HepG2 (cell line): ENCODE results near the gene ELF2. TPM values are rescaled to one million over a fixed set of nuclear protein-coding genes. Genes with fewer than 3 reads are reported as not detected.

Experiments
- ATAC-seq: fragments of 200-7000 bp; cut with Tn5 transposase; 3 replicates; pipeline ENCODE4 v1.9.1; 2020; ENCODE audit warnings: mild to moderate bottlenecking, moderate library complexity
- BruUV-seq: library from RNA; stranded (reverse); fragments of 400-500 nt; replicated peaks from 2 replicates; lab custom pipeline; 2021; lab: Mats Ljungman, UMichigan
- CTCF ChIA-PET: fragments of 300-600 bp; formaldehyde crosslinking; extraction: SDS; loops from one replicate; lab custom pipeline; 2021; ENCODE audit warnings: low total read pairs, inconsistent platforms, low intra/inter-chr PET ratio; lab: Yijun Ruan, JAX
- POLR2A ChIA-PET: fragments of 350-600 bp; sonication (Branson Sonifier 250); formaldehyde crosslinking; loops from one replicate; lab custom pipeline; 2020; ENCODE audit warnings: antibody characterized with exemption, inconsistent platforms; lab: Yijun Ruan, JAX
- DNase-seq: peaks from one replicate; pipeline ENCODE4 v3.0.0-alpha.2; 2015; ENCODE audit warnings: low spot score
- FAIRE-seq: peaks from 3 replicates; lab custom pipeline; 2011; peaks lifted over from hg19 to GRCh38; lab: Jason Lieb, UNC
- H2AFZ ChIP-seq: one replicate; pipeline ENCODE4 v1.6.1; 2011; ENCODE audit warnings: low read length, inconsistent platforms
- H3K27ac ChIP-seq: fragments of 300-600 bp; 3 replicates; pipeline ENCODE4 v1.8.0; 2011; ENCODE audit warnings: mixed run types, mild to moderate bottlenecking, mixed read lengths, low read length, inconsistent platforms; ENCODE audit not compliant: insufficient read depth; ENCODE audit errors: extremely low read length
- H3K27me3 ChIP-seq, 2 experiments: fragments of 200-600 bp in 1 of 2; 2 replicates in 1 of 2; 3 replicates in 1 of 2; pipeline versions ENCODE4 v1.6.0 to v1.8.0; 2011; ENCODE audit warnings: low read length in 2 of 2, mild to moderate bottlenecking in 2 of 2, moderate library complexity in 2 of 2, inconsistent platforms in 1 of 2; ENCODE audit not compliant: insufficient read depth in 2 of 2, control insufficient read depth in 1 of 2
- H3K36me3 ChIP-seq, 2 experiments: fragments of 200-600 bp in 1 of 2; replicated peaks in 1 of 2; 2 replicates in 1 of 2; 3 replicates in 1 of 2; pipeline versions ENCODE4 v1.5.1 to v1.8.0; 2011; ENCODE audit warnings: low read length in 2 of 2, inconsistent platforms in 1 of 2; ENCODE audit not compliant: insufficient read depth in 2 of 2, control insufficient read depth in 1 of 2
- H3K4me1 ChIP-seq: 2 replicates; pipeline ENCODE4 v1.5.1; 2012; ENCODE audit warnings: low read length, inconsistent platforms; ENCODE audit not compliant: insufficient read depth
- H3K4me2 ChIP-seq: 2 replicates; pipeline ENCODE4 v1.6.0; 2011; ENCODE audit warnings: low read depth, low read length, inconsistent platforms
- H3K4me3 ChIP-seq, 3 experiments: fragments of 200-600 bp in 1 of 3; sonication (generic), shearing (Covaris generic) in 1 of 3; replicated peaks in 1 of 3; 2 replicates each; pipeline ENCODE4 v1.5.1; 2011 to 2016; ENCODE audit warnings: low read length in 3 of 3, inconsistent platforms in 2 of 3, low read depth in 2 of 3, mild to moderate bottlenecking in 2 of 3, control low read depth in 1 of 3, mixed read lengths in 1 of 3; ENCODE audit not compliant: insufficient read depth in 1 of 3
- H3K79me2 ChIP-seq: one replicate; pipeline ENCODE4 v1.6.1; 2011; ENCODE audit warnings: low read length, inconsistent platforms; ENCODE audit not compliant: insufficient read depth
- H3K9ac ChIP-seq: 2 replicates; pipeline ENCODE4 v1.6.0; 2011; ENCODE audit warnings: mild to moderate bottlenecking, low read depth, low read length, inconsistent platforms; ENCODE audit not compliant: insufficient read depth
- H3K9me3 ChIP-seq: 2 replicates; pipeline ENCODE4 v1.5.1; 2012; ENCODE audit warnings: mild to moderate bottlenecking, low read length
- H4K20me1 ChIP-seq: 2 replicates; pipeline ENCODE4 v1.6.0; 2011; ENCODE audit warnings: inconsistent platforms, mild to moderate bottlenecking, low read length, moderate library complexity; ENCODE audit not compliant: insufficient read depth
- ASH2L ChIP-seq: fragments of 300-600, 200-600 bp; sonication (generic); IDR thresholded peaks from 2 replicates; pipeline ENCODE4 v1.7.0; 2017; ENCODE audit warnings: low read depth, mild to moderate bottlenecking, moderate library complexity, mixed read lengths, low read length; ENCODE audit not compliant: insufficient read length
- YY1 ChIP-seq: IDR thresholded peaks from 2 replicates; pipeline ENCODE4 v1.6.1; 2011; ENCODE audit warnings: low read length, low read depth, moderate library complexity, mild to moderate bottlenecking; ENCODE audit not compliant: insufficient read depth, insufficient replicate concordance
- ZNF891 ChIP-seq: sonication (generic); formaldehyde crosslinking; IDR thresholded peaks from 2 replicates; pipeline ENCODE4 v1.5.0; 2020; ENCODE audit warnings: mild to moderate bottlenecking, missing genetic modification reagents
- WGBS: methylation state at CpG from one replicate; pipeline ENCODE4 v1.1.6; 2017; ENCODE audit warnings: low lambda C conversion rate; 5-methylcytosine and 5-hydroxymethylcytosine counted together
- in situ Hi-C: cut with HindIII; loops from 2 replicates; pipeline ENCODE4 v1.10.0; 2017; ENCODE audit warnings: low pct_unique_long_range_greater_than_20kb; ENCODE audit not compliant: extremely low pct_ligation_motif_present
- intact Hi-C: fragments of 100-400 bp; cut with micrococcal nuclease; formaldehyde crosslinking; loops from one replicate; pipeline ENCODE4 v1.10.0; 2022; ENCODE audit not compliant: unreplicated experiment
- polyA plus RNA-seq, 8 experiments: library from polyadenylated mRNA; depleted of rRNA in 3 of 8; stranded (reverse) in 7 of 8; unstranded in 1 of 8; fragments of >200 nt; fragmentation: Illumina TruSeq in 4 of 8; extraction: Trizol in 4 of 8; gene quantifications; 2 replicates each; pipeline versions ENCODE4 v1.2.1 to v1.2.3, GENCODE V29; 2011 to 2016; ENCODE audit warnings: low read depth in 4 of 8, missing spikeins in 1 of 8, mixed read lengths in 1 of 8; ENCODE audit not compliant: insufficient read depth in 1 of 8
- total RNA-seq, 5 experiments: library from RNA; depleted of rRNA; stranded (reverse); fragments of >200 nt; fragmentation: Illumina TruSeq; extraction: Trizol; gene quantifications; 2 replicates each; pipeline ENCODE4 v1.2.3, GENCODE V29; 2016; ENCODE audit warnings: low read depth in 1 of 5
- TF ChIP-seq, protein P1 (sequence below): sonication (generic); formaldehyde crosslinking; IDR thresholded peaks from 2 replicates; pipeline ENCODE4 v1.9.0; 2021; ENCODE audit warnings: mild to moderate bottlenecking, missing genetic modification reagents
- TF ChIP-seq, protein P2 (sequence below): sonication (generic); formaldehyde crosslinking; IDR thresholded peaks from 2 replicates; pipeline ENCODE4 v1.4.0; 2020; ENCODE audit warnings: missing genetic modification reagents, borderline replicate concordance

Gene ELF2
- total and polyA plus RNA-seq, 2 of the 13 experiments (the other 11 are each of a cell fraction or from before 2014, with no cell fraction given), result 28.6 to 35.4 TPM

DNA sequence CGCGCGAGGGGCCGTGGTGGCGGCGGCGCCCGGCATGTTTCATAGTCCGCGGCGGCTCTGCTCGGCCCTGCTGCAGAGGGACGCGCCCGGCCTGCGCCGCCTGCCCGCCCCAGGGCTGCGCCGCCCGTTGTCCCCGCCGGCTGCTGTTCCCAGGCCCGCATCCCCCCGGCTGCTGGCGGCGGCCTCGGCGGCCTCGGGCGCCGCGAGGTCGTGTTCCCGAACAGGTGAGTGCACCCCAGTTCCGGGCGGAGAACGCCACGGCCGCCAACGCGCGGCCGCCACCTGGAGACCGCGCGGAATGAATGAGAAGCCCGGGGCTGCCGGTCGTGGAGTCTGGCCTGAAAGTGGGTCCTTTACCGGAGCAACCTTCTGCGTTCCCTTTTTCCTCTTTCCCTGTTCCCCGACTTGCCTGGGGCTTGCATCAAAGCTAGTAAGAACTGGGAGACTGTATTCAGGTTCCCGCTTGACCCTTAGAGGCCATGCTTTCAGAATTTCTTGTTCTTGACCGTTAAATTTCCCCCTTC, 161.0 kb downstream of the ELF2 start:
- in situ Hi-C loops, result no loop called here
- peak; percentile 12 for DNase-seq
- WGBS, result 0% methylated on average over 10 of the region's 55 CpGs
- Histone ChIP-seq H3K4me1 (peaks cover 58% of the 10 kb centered on the region), H3K9me3 (no peaks in the 10 kb centered on the region), H3K9ac (peak overlapping the region; percentile 81), H3K27me3 (no peaks in the 10 kb centered on the region; a peak in 1 of 5 replicates), H3K4me2 (peak overlapping the region; percentile 93), H3K79me2 (peaks cover 44% of the 10 kb centered on the region), H3K27ac (peak overlapping the region; percentile 85), H4K20me1 (peaks cover 16% of the 10 kb centered on the region), H3K4me3 (peak overlapping the region; percentile 79 to 90 (median 81)), H2AFZ (no peak overlapping the region), H3K36me3 (peaks cover 0 to 2% of the 10 kb centered on the region in 2 experiments; a peak in 1 of 5 replicates)
- intact Hi-C loops, result loop anchor here (2.0 to 5.0 kb wide), 2 partner anchors 75 to 286 kb away; partner anchors contain the start of genes NAA15 and NDUFC1
- ChIA-PET CTCF (no interaction called here), POLR2A (interaction anchor here (0.7 to 1.7 kb wide), 6 partner anchors 67 to 913 kb away, joined by 3 to 7 read pairs (median 4); partner anchors contain the start of genes ELF2, NAA15 and SLC7A11)
- BruUV-seq, result TSS peak; percentile 47
- FAIRE-seq, result no peak
- ATAC-seq, result peak; percentile 33
- 0 out of 2 replicates have a peak, but pooled peaks have one; percentile 37 for TF ChIP-seq ZNF891 (CRISPR knock-in tag)
- TF ChIP-seq YY1, result no peak
- peak; percentile 82 for TF ChIP-seq ASH2L
- TF ChIP-seq, protein P1, sequence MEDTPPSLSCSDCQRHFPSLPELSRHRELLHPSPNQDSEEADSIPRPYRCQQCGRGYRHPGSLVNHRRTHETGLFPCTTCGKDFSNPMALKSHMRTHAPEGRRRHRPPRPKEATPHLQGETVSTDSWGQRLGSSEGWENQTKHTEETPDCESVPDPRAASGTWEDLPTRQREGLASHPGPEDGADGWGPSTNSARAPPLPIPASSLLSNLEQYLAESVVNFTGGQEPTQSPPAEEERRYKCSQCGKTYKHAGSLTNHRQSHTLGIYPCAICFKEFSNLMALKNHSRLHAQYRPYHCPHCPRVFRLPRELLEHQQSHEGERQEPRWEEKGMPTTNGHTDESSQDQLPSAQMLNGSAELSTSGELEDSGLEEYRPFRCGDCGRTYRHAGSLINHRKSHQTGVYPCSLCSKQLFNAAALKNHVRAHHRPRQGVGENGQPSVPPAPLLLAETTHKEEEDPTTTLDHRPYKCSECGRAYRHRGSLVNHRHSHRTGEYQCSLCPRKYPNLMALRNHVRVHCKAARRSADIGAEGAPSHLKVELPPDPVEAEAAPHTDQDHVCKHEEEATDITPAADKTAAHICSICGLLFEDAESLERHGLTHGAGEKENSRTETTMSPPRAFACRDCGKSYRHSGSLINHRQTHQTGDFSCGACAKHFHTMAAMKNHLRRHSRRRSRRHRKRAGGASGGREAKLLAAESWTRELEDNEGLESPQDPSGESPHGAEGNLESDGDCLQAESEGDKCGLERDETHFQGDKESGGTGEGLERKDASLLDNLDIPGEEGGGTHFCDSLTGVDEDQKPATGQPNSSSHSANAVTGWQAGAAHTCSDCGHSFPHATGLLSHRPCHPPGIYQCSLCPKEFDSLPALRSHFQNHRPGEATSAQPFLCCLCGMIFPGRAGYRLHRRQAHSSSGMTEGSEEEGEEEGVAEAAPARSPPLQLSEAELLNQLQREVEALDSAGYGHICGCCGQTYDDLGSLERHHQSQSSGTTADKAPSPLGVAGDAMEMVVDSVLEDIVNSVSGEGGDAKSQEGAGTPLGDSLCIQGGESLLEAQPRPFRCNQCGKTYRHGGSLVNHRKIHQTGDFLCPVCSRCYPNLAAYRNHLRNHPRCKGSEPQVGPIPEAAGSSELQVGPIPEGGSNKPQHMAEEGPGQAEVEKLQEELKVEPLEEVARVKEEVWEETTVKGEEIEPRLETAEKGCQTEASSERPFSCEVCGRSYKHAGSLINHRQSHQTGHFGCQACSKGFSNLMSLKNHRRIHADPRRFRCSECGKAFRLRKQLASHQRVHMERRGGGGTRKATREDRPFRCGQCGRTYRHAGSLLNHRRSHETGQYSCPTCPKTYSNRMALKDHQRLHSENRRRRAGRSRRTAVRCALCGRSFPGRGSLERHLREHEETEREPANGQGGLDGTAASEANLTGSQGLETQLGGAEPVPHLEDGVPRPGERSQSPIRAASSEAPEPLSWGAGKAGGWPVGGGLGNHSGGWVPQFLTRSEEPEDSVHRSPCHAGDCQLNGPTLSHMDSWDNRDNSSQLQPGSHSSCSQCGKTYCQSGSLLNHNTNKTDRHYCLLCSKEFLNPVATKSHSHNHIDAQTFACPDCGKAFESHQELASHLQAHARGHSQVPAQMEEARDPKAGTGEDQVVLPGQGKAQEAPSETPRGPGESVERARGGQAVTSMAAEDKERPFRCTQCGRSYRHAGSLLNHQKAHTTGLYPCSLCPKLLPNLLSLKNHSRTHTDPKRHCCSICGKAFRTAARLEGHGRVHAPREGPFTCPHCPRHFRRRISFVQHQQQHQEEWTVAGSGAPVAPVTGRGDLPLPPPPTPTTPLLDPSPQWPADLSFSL (CRISPR knock-in tag), result no peak
- TF ChIP-seq, protein P2, sequence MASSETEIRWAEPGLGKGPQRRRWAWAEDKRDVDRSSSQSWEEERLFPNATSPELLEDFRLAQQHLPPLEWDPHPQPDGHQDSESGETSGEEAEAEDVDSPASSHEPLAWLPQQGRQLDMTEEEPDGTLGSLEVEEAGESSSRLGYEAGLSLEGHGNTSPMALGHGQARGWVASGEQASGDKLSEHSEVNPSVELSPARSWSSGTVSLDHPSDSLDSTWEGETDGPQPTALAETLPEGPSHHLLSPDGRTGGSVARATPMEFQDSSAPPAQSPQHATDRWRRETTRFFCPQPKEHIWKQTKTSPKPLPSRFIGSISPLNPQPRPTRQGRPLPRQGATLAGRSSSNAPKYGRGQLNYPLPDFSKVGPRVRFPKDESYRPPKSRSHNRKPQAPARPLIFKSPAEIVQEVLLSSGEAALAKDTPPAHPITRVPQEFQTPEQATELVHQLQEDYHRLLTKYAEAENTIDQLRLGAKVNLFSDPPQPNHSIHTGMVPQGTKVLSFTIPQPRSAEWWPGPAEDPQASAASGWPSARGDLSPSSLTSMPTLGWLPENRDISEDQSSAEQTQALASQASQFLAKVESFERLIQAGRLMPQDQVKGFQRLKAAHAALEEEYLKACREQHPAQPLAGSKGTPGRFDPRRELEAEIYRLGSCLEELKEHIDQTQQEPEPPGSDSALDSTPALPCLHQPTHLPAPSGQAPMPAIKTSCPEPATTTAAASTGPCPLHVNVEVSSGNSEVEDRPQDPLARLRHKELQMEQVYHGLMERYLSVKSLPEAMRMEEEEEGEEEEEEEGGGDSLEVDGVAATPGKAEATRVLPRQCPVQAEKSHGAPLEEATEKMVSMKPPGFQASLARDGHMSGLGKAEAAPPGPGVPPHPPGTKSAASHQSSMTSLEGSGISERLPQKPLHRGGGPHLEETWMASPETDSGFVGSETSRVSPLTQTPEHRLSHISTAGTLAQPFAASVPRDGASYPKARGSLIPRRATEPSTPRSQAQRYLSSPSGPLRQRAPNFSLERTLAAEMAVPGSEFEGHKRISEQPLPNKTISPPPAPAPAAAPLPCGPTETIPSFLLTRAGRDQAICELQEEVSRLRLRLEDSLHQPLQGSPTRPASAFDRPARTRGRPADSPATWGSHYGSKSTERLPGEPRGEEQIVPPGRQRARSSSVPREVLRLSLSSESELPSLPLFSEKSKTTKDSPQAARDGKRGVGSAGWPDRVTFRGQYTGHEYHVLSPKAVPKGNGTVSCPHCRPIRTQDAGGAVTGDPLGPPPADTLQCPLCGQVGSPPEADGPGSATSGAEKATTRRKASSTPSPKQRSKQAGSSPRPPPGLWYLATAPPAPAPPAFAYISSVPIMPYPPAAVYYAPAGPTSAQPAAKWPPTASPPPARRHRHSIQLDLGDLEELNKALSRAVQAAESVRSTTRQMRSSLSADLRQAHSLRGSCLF (CRISPR knock-in tag), result no peak
